OCI-LY3 (cell line): ENCODE measurements around the gene ZFAND3.

Experiments used
- H2AFZ ChIP-seq: fragments of 200-600, 300-600 bp; shearing (Covaris generic); 2 replicates; pipeline ENCODE4 v1.6.0; 2014; ENCODE audit warnings: antibody characterized with exemption, low read depth, low read length
- H3K27ac ChIP-seq: fragments of 200-600, 300-600 bp; sonication (generic); 2 replicates; pipeline ENCODE4 v1.5.1; 2014; ENCODE audit warnings: mild to moderate bottlenecking, low read length, moderate library complexity, mixed read lengths
- H3K27me3 ChIP-seq: fragments of 200-600, 300-600 bp; sonication (generic); 2 replicates; pipeline ENCODE4 v1.6.1; 2014; ENCODE audit warnings: low read depth, low read length, mixed read lengths
- H3K36me3 ChIP-seq: fragments of 200-600, 300-600 bp; sonication (generic); replicated peaks from 2 replicates; pipeline ENCODE3; 2014; ENCODE audit warnings: low read depth, low read length, mixed read lengths
- H3K4me1 ChIP-seq: fragments of 300-600, 200-600 bp; sonication (generic); 2 replicates; pipeline ENCODE4 v1.6.1; 2014; ENCODE audit warnings: low read length, mixed read lengths
- H3K4me2 ChIP-seq: fragments of 200-600, 300-600 bp; sonication (generic); 2 replicates; pipeline ENCODE4 v1.6.1; 2014; ENCODE audit warnings: low read length, mixed read lengths
- H3K4me3 ChIP-seq: fragments of 300-600, 200-600 bp; sonication (generic); 2 replicates; pipeline ENCODE4 v1.5.1; 2014; ENCODE audit warnings: antibody characterized with exemption, mild to moderate bottlenecking, low read length, moderate library complexity
- H3K79me2 ChIP-seq: fragments of 300-600, 200-600 bp; shearing (Covaris generic); 2 replicates; pipeline ENCODE4 v1.6.1; 2014; ENCODE audit warnings: mild to moderate bottlenecking, low read length, mixed read lengths
- H3K9ac ChIP-seq: fragments of 300-600, 200-600 bp; shearing (Covaris generic); 2 replicates; pipeline ENCODE4 v1.6.0; 2014; ENCODE audit warnings: mild to moderate bottlenecking, low read length, moderate library complexity
- H3K9me3 ChIP-seq: fragments of 200-600, 300-600 bp; shearing (Covaris generic); 2 replicates; pipeline ENCODE4 v1.6.1; 2014; ENCODE audit warnings: low read length, mixed read lengths; ENCODE audit not compliant: insufficient read depth
- H4K20me1 ChIP-seq: fragments of 200-600, 300-600 bp; sonication (generic); 2 replicates; pipeline ENCODE4 v1.6.1; 2016; ENCODE audit warnings: low read length, mixed read lengths; ENCODE audit not compliant: insufficient read depth
- EZH2phosphoT487 ChIP-seq: fragments of 200-600 bp; shearing (Covaris generic); IDR thresholded peaks from 2 replicates; pipeline ENCODE4 v1.6.1; 2018; ENCODE audit warnings: antibody characterized with exemption, mixed run types, low read depth
- TF ChIP-seq, protein P1 (sequence below): fragments of 200-600, 300-600 bp; sonication (generic); IDR thresholded peaks from 2 replicates; pipeline ENCODE4 v1.5.1; 2014; ENCODE audit warnings: antibody characterized with exemption, low read length, low read depth

ZFAND3 gene

DNA sequence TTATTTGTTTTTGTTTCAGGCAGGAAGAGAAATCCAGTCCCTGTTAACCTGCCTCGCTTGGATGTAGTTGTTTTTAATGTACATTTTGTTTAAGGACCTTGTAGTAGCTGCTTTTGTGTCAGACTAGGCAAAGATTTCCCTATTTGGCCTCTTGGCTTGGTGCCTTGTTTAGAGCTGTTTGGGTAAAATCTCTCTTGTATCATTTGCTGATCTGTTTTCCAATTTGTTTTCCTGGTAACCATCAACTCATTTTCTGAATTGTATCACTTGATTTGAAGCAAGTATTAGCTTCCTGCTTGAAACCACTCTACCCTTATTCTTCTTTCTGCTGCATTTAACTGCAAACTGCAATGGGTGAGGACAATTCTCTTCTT, 160.7 kb downstream of the ZFAND3 start:
- H3K9ac ChIP-seq: no peak overlapping the region
- H3K4me3 ChIP-seq: no peak overlapping the region
- H3K27ac ChIP-seq: no peak overlapping the region
- H3K79me2 ChIP-seq: peaks cover 45% of the 10 kb centered on the region
- H3K36me3 ChIP-seq: peaks cover 6% of the 10 kb centered on the region
- H2AFZ ChIP-seq: no peak overlapping the region
- no peak overlapping the region for H3K4me2 ChIP-seq
- TF ChIP-seq, protein P1, sequence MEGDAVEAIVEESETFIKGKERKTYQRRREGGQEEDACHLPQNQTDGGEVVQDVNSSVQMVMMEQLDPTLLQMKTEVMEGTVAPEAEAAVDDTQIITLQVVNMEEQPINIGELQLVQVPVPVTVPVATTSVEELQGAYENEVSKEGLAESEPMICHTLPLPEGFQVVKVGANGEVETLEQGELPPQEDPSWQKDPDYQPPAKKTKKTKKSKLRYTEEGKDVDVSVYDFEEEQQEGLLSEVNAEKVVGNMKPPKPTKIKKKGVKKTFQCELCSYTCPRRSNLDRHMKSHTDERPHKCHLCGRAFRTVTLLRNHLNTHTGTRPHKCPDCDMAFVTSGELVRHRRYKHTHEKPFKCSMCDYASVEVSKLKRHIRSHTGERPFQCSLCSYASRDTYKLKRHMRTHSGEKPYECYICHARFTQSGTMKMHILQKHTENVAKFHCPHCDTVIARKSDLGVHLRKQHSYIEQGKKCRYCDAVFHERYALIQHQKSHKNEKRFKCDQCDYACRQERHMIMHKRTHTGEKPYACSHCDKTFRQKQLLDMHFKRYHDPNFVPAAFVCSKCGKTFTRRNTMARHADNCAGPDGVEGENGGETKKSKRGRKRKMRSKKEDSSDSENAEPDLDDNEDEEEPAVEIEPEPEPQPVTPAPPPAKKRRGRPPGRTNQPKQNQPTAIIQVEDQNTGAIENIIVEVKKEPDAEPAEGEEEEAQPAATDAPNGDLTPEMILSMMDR: no peak
- no peak for TF ChIP-seq EZH2phosphoT487
- peaks cover 54% of the 10 kb centered on the region for H4K20me1 ChIP-seq
- peaks cover 8% of the 10 kb centered on the region; the same call in 1 of the 2 replicates for H3K9me3 ChIP-seq
- no peaks in the 10 kb centered on the region for H3K27me3 ChIP-seq
- H3K4me1 ChIP-seq: peaks cover 17% of the 10 kb centered on the region

DNA sequence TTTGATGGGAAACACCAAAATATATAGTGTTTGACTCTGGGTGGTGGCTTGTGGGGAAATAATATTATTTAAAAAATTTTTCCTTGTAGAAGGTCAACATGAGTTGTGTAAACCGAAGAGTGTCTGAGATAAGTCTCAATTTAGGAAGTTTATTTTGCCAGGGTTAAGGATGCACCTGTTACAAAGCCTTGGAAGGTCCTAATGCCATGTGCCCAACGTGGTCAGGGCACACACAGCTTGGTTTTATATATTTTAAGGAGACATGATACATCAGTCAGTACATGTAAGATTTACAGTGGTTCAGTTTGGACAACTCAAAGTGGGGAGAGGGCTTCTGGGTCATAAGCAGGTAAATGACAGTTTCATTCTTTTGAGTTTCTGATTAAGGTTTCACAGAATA, 162.1 kb downstream of the ZFAND3 start:
- Histone ChIP-seq H3K9ac (no peak overlapping the region), H3K4me3 (no peak overlapping the region), H3K36me3 (no peaks in the 10 kb centered on the region), H2AFZ (no peak overlapping the region), H3K4me1 (peaks cover 17% of the 10 kb centered on the region), H3K79me2 (peaks cover 48% of the 10 kb centered on the region), H4K20me1 (peaks cover 62% of the 10 kb centered on the region), H3K27me3 (no peaks in the 10 kb centered on the region), H3K9me3 (no peaks in the 10 kb centered on the region), H3K4me2 (no peak overlapping the region), H3K27ac (no peak overlapping the region)
- TF ChIP-seq EZH2phosphoT487: no peak
- TF ChIP-seq, protein P1: no peak

DNA sequence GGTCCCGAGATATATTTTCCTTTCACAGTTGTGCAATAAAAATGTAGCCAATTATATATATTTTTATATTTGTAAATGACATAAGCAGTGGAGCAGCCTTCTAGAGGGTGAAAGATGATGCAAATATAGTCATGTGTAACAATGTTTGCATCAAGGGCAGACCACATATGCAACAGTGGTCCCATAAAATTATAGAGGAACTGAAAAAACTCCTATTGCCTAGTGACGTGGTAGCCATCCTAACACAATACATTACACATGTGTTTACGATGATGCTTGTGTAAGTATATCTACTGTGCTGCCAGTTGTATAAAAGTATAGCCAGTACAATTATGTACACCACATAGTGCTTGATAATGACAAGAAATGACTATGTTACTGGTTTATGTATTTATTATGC, 162.8 kb downstream of the ZFAND3 start:
- H3K27ac ChIP-seq: no peak overlapping the region
- H3K4me1 ChIP-seq: peaks cover 17% of the 10 kb centered on the region
- no peaks in the 10 kb centered on the region for H3K36me3 ChIP-seq
- TF ChIP-seq, protein P1: no peak
- TF ChIP-seq EZH2phosphoT487: no peak
- no peak overlapping the region for H3K9ac ChIP-seq
- H3K9me3 ChIP-seq: no peaks in the 10 kb centered on the region
- H2AFZ ChIP-seq: no peak overlapping the region
- peaks cover 65% of the 10 kb centered on the region for H4K20me1 ChIP-seq
- peaks cover 45% of the 10 kb centered on the region for H3K79me2 ChIP-seq
- H3K4me3 ChIP-seq: no peak overlapping the region
- no peaks in the 10 kb centered on the region for H3K27me3 ChIP-seq
- no peak overlapping the region for H3K4me2 ChIP-seq

DNA sequence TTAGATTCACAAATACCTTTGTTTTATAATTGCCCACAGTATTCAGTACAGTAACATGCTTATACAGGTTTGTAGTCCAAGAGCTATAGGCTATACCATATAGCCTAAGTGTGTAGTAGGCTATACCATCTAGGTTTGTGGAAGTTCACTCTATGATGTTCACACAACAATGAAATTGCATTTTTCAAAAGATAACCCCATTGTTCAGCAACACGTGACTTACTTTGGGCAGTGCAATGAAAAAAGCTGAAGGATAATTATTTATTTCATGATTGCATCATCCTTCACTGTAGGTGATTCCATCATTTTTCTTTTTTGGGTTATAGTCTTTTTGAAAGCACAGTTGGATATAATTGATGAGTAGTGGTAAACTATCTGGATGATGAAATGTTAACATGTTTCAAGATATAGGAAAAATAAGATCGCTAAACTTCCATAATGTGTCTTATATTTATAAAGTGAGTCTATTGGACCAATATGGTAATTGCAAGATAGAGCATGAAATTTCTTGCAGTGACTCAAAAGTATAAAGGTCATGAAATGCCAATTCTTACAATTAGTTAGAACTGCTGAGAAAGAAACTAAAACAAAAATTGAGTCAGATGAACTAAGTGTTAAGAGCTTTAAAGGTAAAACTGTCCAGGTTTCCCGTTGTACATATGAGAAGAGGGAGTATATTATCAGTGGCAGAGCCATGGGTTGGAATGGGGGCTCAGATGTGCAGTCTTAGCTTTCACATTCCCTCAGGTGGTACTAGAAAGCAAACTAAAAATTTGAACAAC, 164.4 kb downstream of the ZFAND3 start:
- no peaks in the 10 kb centered on the region for H3K27me3 ChIP-seq
- H3K4me2 ChIP-seq: no peak overlapping the region
- TF ChIP-seq, protein P1: no peak
- TF ChIP-seq EZH2phosphoT487: no peak
- H3K36me3 ChIP-seq: no peaks in the 10 kb centered on the region
- no peak overlapping the region for H3K4me3 ChIP-seq
- peaks cover 8% of the 10 kb centered on the region for H3K4me1 ChIP-seq
- H3K9ac ChIP-seq: no peak overlapping the region
- no peak overlapping the region for H2AFZ ChIP-seq
- H3K79me2 ChIP-seq: peaks cover 46% of the 10 kb centered on the region
- H3K27ac ChIP-seq: no peak overlapping the region
- H3K9me3 ChIP-seq: no peaks in the 10 kb centered on the region
- peaks cover 71% of the 10 kb centered on the region for H4K20me1 ChIP-seq
